HG02798 (cell line): ENCODE results near the gene PID1.

Experiments used
- ATAC-seq: cut with Tn5 transposase; IDR thresholded peaks from one replicate; pipeline ENCODE4 v1.9.1; 2021; ENCODE audit warnings: mild to moderate bottlenecking; ENCODE audit not compliant: unreplicated experiment, poor library complexity

The PID1 gene

DNA sequence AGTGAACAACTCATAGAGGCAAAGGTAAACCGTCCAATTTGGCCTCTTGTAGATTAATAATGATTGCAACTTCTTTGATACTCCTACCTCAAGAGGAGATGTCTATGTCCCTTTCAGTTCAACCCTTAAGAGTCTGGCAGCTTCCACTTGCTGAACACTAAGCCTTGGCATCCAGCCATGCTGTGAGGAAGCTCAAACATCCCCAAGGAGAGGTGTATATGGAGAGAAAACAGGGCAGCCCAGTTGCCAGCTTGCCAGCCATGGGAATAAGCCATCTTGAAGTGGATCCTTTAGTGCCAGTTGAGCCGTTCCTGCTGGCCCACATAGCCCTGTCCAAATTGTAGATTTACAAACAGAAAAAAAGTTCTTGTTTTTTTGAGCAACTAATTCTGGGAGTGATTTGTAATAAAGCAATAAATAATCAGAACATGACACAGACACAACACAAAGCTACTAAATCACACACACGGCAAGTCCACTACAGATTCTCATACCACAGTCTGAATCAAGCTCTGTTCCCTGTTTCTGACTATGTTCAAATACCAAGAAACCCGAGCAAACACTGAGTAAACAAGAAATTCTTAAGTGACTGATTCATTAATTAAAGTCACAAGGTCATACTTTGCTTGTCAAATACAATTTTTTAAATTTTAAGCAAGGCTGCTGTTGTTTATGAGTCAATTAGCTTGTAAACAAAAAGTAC, 96.1 kb downstream of the PID1 start:
- ATAC-seq: no peak

DNA sequence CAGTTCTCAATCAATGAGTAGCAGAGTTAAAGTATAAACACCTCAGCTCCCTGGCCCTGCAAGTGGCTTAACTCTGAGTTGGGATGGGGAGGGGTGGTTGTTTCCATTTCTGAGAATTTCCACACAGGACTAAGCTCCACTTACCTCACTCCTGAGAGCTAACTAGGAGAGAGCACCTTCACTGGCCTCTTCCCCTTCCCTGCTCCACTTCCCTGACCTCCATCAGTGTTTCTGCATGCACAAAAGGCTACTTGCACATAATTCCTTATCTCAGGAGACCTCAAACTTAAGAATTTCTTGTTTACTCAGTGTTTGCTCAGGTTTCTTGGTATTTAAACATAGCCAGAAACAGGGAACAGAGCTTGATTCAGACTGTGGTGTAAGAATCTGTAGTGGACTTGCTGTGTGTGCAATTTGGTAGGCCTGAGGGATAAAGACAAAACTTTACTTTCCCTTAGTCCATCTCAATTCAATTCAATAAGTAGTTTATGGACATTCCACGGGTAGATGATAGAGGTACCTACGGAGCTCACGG, 97.2 kb downstream of the PID1 start:
- no peak for ATAC-seq

DNA sequence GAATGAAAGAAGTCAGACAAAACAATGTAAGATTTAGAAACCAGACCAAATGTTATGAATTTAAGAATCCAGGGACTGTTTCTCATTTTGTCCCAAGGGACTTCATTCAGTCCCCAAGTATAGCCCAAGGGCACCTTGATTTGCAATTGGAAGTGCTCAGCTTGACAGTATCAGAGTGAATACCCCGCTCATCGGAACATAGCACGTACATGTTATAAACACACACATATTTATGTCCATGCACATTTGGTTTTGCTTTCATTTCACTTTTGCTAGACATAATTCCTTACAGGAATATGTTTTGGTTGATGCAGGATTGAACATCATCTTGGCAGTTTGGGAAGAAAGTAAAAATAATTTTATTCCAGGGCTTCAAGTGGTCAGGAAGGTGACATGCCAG, 100.2 kb downstream of the PID1 start:
- no peak for ATAC-seq

DNA sequence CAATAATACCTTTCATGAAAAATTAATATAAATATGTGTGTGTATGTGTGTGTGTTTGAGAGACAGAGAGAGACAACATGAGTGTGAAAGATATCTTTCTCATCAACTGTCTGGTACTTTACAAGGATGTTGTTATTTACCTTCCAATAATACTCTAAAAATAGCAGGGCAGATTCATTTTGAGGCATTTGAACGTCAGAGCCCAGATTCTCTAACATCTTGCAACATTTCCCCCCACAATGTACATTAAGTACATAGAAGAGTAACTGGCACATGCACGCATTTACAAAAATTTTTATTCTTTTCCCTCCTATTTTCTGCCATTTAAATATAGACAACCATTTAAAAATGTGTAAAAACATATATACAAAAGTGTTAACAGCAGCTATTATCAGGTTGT, 100.9 kb downstream of the PID1 start:
- no peak for ATAC-seq

DNA sequence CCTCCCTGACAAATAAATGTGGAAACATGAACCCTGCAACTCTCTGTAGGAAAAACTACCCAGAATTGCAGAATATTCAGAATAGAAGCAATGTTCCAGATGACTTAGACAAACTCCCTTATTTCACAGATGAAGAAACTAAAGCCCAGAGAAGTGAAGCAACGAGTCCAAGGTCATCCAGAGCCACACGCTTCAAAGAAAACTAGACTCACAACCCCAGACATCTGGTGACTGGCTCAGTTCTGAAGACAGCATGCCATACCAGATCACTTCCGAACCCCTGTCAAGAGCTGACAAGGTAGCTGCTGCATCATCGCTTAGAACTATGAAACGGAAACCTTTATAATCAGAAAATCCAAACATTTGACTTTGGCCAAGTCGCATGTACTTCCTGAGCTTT, 101.3 kb downstream of the PID1 start:
- no peak for ATAC-seq

DNA sequence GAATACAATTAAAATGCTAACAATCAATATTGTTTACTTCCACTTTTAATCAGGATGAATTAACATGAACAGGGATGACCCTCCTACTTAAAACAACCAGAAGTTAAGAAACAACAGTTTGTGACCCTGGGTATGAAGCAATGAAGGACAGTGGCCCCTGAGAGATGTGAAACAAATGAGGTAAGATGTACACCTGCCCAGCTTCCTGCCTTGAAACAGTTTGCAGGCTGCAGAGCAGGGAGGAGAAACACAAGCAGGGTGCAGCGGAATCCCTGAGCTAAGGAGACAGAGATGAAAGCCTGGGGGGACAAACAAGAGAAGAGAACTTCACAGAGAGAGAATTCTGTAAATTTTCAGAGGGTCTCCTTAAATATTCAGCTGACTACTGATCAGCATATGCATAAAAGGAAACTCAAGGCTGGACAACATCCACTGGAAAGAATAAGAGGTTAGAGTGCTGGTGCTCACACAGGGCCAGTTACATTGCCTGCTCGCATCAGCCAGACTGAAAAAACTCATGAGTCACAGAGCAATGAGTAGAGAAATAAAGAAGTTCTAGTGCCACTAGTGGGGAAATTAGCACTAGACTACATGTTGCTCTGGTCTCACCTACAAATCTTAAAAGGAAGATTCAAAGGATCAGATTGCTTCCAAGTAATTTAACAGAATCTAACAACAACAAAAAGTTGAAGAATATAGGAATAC, 106.4 kb downstream of the PID1 start:
- no peak for ATAC-seq

DNA sequence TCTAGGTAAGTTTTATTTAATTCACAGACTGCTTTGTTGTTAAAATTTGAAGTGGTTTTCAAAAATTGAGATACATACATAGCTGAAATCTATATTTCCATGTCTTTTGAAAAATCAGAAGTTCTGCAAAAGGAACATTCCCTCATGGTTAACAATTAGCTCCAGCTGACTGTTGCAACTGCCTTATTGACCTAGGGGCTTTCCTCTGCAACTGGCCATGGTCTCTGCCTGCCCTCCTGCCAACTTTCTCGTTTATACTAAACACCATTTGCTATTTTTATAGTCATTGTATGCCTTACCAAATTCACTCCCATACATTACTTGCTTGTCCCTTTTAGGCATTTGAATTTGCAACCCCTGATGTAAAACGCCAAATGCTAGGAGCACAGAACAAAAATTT, 107.2 kb downstream of the PID1 start:
- no peak for ATAC-seq

DNA sequence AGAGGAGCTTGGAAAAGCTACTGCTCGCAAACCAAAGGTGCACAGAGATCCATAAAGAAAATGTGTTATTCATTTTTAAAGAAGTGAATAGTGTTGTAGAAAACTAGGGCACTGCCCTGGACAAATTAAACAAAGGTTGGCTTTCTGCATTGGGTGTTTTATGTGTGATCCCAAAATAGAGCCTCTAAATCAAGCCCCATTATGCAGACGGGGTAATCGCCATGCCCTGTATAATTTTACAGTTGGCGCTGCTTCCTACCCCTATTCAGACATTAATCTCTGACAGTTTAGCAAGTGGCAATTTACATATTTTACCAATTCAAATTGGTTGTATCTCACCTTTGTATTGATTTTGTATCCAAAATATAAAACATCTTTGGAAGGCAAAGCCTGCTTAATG, 109.1 kb downstream of the PID1 start:
- ATAC-seq: no peak

DNA sequence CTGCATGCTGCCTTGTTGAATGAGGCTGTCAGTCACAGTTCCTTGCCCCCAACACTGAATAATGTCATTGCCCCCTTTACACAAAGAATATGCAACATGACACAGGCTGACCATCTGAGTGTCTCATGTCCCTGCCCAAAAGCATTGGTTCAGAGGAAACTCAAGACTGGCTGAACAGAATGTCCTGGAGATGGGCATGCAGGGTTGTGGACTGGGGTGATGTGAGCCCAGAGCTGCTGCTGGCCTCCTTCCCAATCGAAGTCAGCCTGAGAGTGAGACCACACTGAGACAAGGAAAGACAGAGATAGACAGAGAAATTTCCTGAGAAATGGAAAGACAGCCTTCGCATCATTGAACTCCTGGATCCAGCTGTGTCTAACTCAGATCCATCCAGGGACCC, 110.1 kb downstream of the PID1 start:
- ATAC-seq: no peak

DNA sequence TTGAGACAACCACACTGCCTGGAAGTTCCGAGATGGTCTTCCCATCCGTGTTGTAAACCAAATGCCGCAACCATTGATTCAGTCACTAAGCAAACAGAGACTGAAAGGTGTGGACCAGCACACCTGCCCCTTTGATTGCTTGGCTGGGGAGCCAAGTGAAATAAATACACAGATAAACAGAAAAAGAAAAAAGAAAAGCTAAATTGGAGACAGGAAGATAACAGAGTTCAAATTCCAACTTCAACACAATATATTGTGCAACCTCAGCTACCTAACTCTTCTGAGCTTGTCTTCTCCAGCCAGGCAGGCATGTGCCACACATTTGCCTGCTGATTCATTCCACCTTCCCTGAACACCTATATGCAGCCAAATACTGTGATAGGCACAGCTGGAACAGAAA, 110.9 kb downstream of the PID1 start:
- no peak for ATAC-seq

DNA sequence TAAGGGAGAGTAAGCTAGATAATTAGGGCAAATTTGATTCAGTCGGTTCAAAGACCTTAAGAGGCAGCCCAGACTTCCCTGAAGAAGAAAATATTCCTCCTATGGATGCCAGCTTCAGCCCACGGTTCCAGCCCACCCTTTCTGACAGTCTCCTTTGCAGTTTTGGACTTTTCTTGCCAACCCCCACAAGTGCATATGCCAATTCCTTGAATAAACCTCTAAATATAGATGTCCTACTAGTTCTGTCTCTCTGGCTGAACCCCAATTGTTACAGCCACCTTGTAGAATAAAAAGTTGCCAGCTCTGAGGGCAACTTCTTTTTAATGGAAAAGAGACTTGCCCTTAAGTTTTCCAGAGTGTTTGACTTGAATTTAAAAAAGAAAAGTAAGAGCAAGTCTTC, 111.7 kb downstream of the PID1 start:
- no peak for ATAC-seq

DNA sequence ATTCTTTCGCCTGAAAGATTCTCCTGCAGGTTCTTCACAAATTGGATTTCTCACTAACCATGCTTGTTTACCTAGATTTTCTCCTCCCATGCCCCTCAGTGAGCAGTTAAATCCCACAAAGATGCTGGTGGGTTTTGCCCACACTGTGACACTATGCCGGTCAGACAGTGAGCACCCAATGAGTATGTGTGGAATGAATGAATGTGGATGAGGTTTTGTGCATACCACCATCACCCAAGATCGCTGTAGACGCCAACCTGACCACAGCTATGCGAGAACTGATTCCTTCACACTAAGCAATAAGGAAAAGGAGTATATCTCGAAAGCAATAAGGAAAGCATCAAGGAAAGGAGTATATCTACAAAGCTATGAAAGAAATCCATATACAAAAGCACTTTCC, 116.7 kb downstream of the PID1 start:
- ATAC-seq: no peak

DNA sequence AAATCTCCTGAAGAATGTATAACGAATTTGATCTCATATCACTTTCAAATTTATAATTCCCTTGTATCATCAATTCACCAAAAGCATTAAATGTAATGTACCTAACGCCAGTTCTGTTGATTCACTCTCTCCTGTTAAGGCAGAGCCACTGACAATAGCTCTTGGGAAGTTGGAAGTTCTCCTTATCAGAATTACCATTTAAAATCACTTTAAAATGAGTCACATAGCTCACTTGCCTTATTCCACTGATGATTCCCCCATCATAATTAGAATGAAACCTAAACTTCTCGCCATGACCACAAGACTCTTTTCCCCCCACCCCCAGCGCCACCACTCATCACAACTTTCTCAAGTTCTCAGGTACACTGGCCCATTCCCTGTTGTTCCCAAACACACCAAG, 117.1 kb downstream of the PID1 start:
- no peak for ATAC-seq

DNA sequence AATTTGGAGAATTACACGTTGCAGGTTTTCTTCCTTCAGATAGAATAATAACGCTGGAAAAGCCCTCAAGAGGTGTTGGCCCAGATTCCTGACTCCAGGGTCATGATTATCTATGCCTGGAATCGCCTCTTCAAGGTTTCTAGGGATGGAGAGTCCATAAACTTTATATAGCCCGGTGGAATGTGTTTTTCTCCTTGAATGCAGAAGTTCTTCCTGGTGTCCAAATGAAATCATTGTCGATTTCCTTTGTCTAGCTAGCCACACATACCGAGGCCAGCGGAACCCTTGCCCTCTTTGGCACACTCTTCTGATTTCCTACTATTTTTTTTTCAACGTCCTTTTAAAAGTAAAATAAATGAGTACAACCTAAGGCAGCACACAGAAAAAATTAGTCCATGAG, 117.8 kb downstream of the PID1 start:
- ATAC-seq: no peak

DNA sequence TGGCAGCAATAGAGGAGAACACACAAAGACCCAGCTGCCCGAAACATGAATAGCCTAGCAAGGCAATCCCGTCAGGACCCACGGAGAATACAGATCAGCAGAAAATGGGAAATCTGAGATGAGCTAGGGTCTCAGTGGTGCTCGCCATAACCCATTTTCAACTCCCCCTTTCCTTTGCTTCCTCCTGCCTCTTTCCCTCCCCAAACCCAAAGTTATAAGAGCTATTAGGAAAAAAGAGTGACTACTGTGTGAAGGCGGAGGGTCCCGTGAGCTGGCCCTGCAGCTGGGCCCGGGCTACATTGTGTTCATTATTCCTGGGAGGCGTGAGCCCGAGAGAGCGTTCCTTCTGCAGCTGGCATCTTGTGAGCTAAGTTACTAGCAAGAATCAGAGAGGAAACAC, 118.4 kb downstream of the PID1 start:
- ATAC-seq: no peak

DNA sequence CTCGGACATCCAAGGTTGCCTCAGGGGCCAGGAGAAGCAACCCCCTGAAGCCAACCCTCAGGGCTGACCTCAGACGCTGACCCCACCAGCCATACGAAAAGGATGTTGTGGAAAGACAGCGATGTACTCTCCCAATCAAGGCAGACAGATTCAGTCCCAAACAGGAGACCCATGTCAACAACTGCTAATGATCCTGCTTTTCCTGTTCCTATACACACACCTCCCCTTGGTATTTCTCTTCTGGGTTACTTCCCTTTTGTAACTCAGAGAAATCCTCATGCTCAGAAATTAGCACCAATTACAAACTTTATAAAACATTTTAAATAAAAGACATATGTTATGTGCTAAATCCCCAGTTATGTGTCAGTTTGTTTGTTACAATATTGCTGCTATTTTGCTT, 120.8 kb downstream of the PID1 start:
- no peak for ATAC-seq

DNA sequence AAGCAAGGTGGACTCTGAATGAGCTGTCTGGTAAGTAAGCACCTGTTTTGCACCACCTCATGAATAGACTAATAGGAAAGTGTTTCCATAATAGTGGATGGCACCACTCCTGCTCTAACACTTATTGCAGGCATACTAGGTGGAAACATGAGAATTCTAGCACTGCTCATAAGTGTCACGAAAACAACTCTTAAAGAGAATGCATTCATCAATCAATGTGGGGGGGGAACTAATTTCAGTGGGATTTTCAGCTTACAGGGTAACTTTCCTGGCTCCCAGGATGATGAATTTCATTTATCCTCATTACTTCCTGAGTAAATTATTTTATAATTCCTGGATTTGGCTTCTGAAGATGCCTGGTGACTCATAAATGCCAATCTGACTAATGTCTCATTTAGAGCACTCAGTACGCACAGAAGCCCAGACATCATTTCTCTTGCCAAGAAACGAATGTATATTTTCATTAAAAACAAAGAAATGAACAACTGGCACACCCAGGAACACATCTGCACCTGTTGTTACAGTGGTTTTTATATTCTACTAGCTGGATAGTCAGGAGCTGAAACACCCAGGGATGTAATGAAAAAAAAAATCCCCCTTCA, 129.6 kb downstream of the PID1 start:
- no peak for ATAC-seq

DNA sequence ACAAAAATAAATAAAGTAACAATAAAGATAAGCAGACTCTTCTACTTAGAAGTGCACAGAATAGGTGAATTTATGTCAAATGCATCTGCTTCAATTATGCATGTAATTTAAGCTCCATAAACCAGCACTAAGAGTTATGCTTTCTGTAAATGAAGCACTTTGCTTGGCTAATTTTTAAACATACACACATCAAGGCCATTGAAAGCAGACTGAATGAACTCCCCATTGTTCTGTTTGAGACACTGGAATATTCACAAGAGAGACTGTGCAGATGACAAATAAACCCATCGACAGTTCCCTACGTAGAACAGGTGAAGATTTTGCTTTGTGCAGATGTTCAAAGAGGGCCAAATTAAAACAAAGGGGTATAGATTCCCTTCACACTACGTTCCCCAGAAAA, 133.4 kb downstream of the PID1 start:
- no peak for ATAC-seq

DNA sequence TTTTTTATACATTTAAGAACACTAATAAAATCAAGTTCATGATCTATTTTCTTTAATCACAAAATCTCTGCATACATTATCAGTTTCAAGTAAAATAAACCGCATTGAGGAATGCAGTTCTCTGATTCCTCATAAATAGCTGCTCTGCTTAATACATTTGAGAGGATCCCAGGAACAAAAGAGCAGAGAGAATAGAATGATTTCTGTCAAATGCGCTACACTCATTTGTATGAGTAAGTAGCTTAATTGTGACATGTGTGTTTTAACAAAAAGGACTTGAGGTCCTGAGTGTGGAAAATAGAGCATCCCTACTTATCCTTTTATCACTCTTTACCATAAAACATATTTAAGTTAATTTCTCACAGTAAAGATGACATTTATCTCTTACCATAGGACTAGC, 134.0 kb downstream of the PID1 start:
- ATAC-seq: no peak

DNA sequence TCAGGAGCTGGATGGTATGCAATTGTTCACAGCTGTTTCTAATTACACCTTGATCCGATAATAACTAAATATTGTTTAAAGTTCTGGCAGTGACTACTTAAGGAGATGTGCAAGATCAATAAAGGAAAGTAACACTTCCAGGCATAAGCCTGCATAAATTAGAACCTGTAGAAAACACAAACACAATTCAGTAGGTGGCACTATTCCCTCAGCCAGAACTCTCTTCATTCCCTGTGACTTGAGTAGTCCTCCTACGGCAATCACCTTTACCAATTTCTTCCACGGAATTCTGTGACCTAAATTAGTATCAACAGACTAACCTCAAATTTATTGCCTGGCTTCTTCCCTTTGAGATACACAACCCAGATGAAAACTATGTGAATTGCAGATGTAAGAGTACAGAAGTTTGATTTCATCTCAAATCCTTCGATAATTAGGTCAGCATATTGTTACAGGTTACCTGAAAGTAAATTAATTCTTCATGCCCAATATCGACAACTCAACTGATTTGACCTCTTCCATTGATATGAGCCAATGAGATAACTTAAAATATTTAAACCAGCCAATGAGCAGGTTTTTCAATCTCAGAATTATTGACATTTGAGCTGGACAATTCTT, 137.8 kb downstream of the PID1 start:
- ATAC-seq: no peak

DNA sequence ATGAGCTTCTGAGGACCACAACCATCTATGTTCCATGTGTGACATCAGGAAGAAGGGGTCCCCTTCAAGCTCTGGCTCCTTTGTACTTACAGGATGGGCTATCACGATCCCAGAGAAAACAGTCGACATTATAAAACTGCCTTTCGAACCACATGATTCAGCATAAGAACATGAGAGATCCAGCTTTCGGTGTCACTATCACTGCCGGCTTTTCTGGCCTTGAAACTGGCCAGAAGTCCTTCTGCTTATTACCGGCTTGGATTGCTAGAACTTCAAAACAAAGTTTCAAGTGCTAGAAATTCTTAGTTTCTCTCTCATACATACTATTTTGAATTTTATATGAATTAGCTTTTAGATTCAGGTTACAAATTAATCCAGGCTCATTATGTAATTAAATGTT, 138.9 kb downstream of the PID1 start:
- ATAC-seq: no peak
